ENCODE data around the gene HMGXB3.
A peak's percentile ranks its signal among the peaks of the same experiment; 100 is the strongest.

Gene HMGXB3

DNA sequence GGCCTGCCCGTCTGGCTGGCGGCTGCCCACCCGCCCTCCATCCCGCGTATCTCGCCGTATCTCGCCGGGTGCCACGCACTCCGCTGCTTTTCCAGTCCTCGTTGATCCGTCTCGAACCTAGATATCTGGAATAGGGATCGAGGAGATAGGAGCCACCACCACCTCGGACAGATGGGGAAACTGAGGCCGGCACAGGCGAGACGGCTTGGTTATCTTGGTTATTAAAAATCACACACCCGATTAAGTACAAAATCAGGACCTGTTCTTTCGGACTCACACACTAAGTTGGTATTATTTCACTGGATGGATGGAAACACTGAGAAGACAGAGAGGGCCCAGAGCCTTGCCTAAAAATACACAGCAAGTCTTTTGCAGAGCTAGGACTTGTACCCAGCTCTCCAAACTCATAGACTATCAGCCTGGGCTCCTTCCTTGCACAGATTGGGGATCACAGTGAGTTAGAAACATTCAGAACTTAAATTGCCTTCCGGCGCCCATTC lies 39.3 kb upstream of the HMGXB3 start:
- H3K4me3 ChIP-seq (ENCODE audit: low read depth, low read length): peak overlapping the region; percentile 77
- H3K27me3 ChIP-seq (ENCODE audit: control insufficient read depth, insufficient read depth, low read length): no peaks in the 10 kb centered on the region
- H3K36me3 ChIP-seq (ENCODE audit: control insufficient read depth, insufficient read depth, low read length): no peaks in the 10 kb centered on the region
- H3K4me1 ChIP-seq: peaks cover 16% of the 10 kb centered on the region
- H3K9me3 ChIP-seq (ENCODE audit: control insufficient read depth, low read length): no peaks in the 10 kb centered on the region
- H3K27ac ChIP-seq: peak overlapping the region; percentile 93
- TF ChIP-seq, protein P1, sequence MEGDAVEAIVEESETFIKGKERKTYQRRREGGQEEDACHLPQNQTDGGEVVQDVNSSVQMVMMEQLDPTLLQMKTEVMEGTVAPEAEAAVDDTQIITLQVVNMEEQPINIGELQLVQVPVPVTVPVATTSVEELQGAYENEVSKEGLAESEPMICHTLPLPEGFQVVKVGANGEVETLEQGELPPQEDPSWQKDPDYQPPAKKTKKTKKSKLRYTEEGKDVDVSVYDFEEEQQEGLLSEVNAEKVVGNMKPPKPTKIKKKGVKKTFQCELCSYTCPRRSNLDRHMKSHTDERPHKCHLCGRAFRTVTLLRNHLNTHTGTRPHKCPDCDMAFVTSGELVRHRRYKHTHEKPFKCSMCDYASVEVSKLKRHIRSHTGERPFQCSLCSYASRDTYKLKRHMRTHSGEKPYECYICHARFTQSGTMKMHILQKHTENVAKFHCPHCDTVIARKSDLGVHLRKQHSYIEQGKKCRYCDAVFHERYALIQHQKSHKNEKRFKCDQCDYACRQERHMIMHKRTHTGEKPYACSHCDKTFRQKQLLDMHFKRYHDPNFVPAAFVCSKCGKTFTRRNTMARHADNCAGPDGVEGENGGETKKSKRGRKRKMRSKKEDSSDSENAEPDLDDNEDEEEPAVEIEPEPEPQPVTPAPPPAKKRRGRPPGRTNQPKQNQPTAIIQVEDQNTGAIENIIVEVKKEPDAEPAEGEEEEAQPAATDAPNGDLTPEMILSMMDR (IDR thresholded peaks at IDR 0.05): no peak
- peak overlapping the region; percentile 90 for H2AFZ ChIP-seq
- peaks cover 7% of the 10 kb centered on the region for H3K79me2 ChIP-seq
- peak overlapping the region; percentile 40 for H3K9ac ChIP-seq
- peak overlapping the region; percentile 81 for H3K4me2 ChIP-seq (ENCODE audit: low read length)

DNA sequence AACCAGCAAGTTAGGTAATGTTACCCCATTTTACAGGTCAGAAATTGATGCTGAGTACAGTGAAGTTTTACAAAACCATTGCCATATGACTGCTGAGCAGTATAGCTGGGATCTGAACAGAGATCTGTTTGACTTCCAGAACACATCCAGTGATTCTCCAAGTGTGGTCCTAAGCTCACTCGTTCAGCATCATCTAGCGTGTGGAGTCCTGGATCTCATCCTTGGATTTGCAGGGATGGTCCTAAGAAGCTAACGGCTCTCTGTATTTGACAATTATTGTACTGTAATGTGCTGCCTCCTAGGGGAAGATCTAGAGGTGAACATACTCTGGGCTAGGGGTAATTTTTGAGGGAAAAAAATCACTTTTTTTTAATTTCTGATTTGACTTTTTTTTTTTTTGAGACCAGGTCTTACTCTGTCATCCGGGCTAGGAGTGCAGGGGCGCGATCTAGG lies 38.6 kb upstream of the HMGXB3 start:
- no peak overlapping the region for H3K9ac ChIP-seq
- H3K4me1 ChIP-seq: peaks cover 16% of the 10 kb centered on the region
- no peak overlapping the region for H3K27ac ChIP-seq
- H3K36me3 ChIP-seq (ENCODE audit: control insufficient read depth, insufficient read depth, low read length): no peaks in the 10 kb centered on the region
- TF ChIP-seq, protein P1 (IDR thresholded peaks at IDR 0.05): peak; percentile 57
- no peaks in the 10 kb centered on the region for H3K9me3 ChIP-seq (ENCODE audit: control insufficient read depth, low read length)
- no peak overlapping the region for H2AFZ ChIP-seq
- H3K27me3 ChIP-seq (ENCODE audit: control insufficient read depth, insufficient read depth, low read length): no peaks in the 10 kb centered on the region
- peak overlapping the region; percentile 77 for H3K4me3 ChIP-seq (ENCODE audit: low read depth, low read length)
- peaks cover 7% of the 10 kb centered on the region for H3K79me2 ChIP-seq
- H3K4me2 ChIP-seq (ENCODE audit: low read length): peak overlapping the region; percentile 81

DNA sequence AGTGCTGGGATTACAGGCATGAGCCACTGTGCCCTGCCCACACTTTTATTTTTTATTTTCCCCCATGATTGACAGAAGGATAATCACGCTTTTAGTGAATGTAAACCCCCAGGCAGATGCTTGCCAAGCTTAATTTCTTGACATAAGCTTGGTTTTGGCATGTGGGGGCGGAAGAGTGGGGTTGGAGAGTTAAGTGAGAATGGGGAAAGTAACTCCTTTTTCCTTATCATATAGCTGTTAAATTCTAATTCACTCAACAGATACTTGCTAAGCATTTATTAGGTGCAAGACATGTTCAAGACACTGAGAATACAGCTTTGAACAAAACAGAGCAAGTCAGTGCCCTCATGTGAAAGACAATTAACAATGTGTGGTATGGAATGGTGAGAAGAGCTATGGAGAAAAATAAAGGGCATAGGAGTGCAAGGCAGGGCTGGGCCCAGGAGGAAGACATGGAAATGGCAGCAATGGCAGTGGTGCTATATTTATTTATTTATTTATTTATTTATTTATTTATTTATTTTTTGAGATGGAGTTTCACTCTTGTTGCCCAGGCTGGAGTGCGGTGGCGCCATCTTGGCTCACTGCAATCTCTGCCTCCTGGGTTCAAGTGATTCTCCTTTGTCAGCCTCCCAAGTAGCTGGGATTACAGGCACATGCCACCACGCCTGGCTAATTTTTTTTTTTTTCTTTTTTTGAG lies 37.8 kb upstream of the HMGXB3 start:
- Histone ChIP-seq H3K4me3 (ENCODE audit: low read depth, low read length) (no peak overlapping the region), H3K9ac (no peak overlapping the region), H3K79me2 (peaks cover 9% of the 10 kb centered on the region), H3K27ac (no peak overlapping the region), H3K27me3 (ENCODE audit: control insufficient read depth, insufficient read depth, low read length) (no peaks in the 10 kb centered on the region), H2AFZ (no peak overlapping the region), H3K36me3 (ENCODE audit: control insufficient read depth, insufficient read depth, low read length) (no peaks in the 10 kb centered on the region), H3K4me2 (ENCODE audit: low read length) (no peak overlapping the region), H3K9me3 (ENCODE audit: control insufficient read depth, low read length) (no peaks in the 10 kb centered on the region), H3K4me1 (peaks cover 16% of the 10 kb centered on the region)
- TF ChIP-seq, protein P1 (IDR thresholded peaks at IDR 0.05): no peak

DNA sequence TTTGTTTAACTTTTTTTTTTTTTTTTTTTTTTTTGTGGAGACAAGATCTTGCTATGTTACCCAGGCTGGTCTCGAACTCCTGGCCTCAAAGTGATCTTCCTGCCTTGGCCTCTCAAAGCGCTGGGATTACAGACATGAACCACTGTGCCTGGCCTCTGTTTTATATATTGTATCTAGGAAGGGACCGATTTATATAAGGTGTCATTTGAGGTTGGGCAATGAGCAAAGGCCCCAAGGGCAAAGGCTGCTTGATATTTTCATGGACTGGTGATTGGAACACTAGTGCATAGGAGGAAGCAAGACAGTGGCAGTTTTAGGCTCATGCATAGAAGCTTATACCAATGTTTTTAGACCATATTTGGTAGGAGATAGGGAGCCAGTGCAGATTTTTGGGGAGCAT lies 36.8 kb upstream of the HMGXB3 start:
- Histone ChIP-seq H3K36me3 (ENCODE audit: control insufficient read depth, insufficient read depth, low read length) (no peaks in the 10 kb centered on the region), H3K9ac (no peak overlapping the region), H3K27ac (no peak overlapping the region), H3K4me2 (ENCODE audit: low read length) (no peak overlapping the region), H3K9me3 (ENCODE audit: control insufficient read depth, low read length) (no peaks in the 10 kb centered on the region), H3K79me2 (peaks cover 11% of the 10 kb centered on the region), H3K27me3 (ENCODE audit: control insufficient read depth, insufficient read depth, low read length) (no peaks in the 10 kb centered on the region), H3K4me3 (ENCODE audit: low read depth, low read length) (no peak overlapping the region), H3K4me1 (peaks cover 16% of the 10 kb centered on the region), H2AFZ (no peak overlapping the region)
- TF ChIP-seq, protein P1 (IDR thresholded peaks at IDR 0.05): no peak

DNA sequence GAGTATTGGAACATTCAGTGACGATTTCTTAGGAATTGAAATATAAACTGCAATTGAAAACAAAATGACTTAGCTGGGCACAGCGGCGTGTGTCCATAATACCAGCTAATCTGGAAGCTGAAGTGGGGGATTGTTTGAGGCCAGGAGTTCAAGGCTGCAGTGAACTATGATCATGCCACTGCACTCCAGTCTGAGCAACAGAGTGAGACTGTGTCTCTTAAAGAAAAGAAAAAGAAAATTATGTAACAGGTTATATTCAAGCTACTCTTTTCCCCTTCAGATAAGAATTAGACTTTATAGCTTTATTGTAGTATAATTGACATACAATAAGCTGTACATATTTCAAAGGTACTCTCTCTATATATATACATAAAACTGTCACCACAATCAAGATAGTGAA lies 33.6 kb upstream of the HMGXB3 start:
- no peaks in the 10 kb centered on the region for H3K36me3 ChIP-seq (ENCODE audit: control insufficient read depth, insufficient read depth, low read length)
- no peak overlapping the region for H2AFZ ChIP-seq
- TF ChIP-seq, protein P1 (IDR thresholded peaks at IDR 0.05): no peak
- H3K4me2 ChIP-seq (ENCODE audit: low read length): no peak overlapping the region
- peaks cover 11% of the 10 kb centered on the region for H3K79me2 ChIP-seq
- no peak overlapping the region for H3K4me3 ChIP-seq (ENCODE audit: low read depth, low read length)
- H3K9ac ChIP-seq: no peak overlapping the region
- no peaks in the 10 kb centered on the region for H3K9me3 ChIP-seq (ENCODE audit: control insufficient read depth, low read length)
- peaks cover 5% of the 10 kb centered on the region for H3K4me1 ChIP-seq
- H3K27ac ChIP-seq: no peak overlapping the region
- H3K27me3 ChIP-seq (ENCODE audit: control insufficient read depth, insufficient read depth, low read length): no peaks in the 10 kb centered on the region
